Activated CD4-positive, alpha-beta memory T cell treated with anti-CD3 and anti-CD28 coated beads for 36 hours (primary cell): ENCODE measurements around the gene SMIM14. TPM values are rescaled to one million over a fixed set of nuclear protein-coding genes. Genes with fewer than 3 reads are reported as not detected.
"Not testable (repeated sequence)": the region's sequence is repeated elsewhere in the genome, so short reads cannot be mapped to it uniquely, and the experiment has no call there.

Source experiments
- CTCF ChIA-PET: fragments of 350-600 bp; sonication (Branson Sonifier 250); formaldehyde crosslinking; loops from one replicate; lab custom pipeline; 2021; ENCODE audit warnings: antibody characterized with exemption, inconsistent platforms; lab: Charles Lee
- POLR2A ChIA-PET: fragments of 350-600 bp; sonication (Branson Sonifier 250); formaldehyde crosslinking; loops from one replicate; lab custom pipeline; 2021; ENCODE audit warnings: antibody characterized with exemption; lab: Charles Lee
- DNase-seq: peaks from one replicate; pipeline ENCODE4 v3.0.0-alpha.2; 2020
- H3K27ac Mint-ChIP-seq: one replicate; pipeline ENCODE4 v1.8.0; 2021; ENCODE audit warnings: mixed read lengths
- H3K27me3 Mint-ChIP-seq: one replicate; pipeline ENCODE4 v1.8.0; 2021; ENCODE audit warnings: mixed read lengths
- H3K36me3 Mint-ChIP-seq: one replicate; pipeline ENCODE4 v1.8.0; 2021; ENCODE audit warnings: mixed read lengths
- H3K4me1 Mint-ChIP-seq: one replicate; pipeline ENCODE4 v1.8.0; 2021; ENCODE audit warnings: low read depth, mixed read lengths
- H3K4me3 Mint-ChIP-seq: one replicate; pipeline ENCODE4 v1.8.0; 2021; ENCODE audit warnings: mild to moderate bottlenecking, mixed read lengths
- H3K9me3 Mint-ChIP-seq: one replicate; pipeline ENCODE4 v1.8.0; 2021; ENCODE audit warnings: mixed read lengths
- intact Hi-C: fragments of 100-400 bp; cut with micrococcal nuclease; formaldehyde crosslinking; loops from one replicate; pipeline ENCODE4 v1.15.1; 2023
- total RNA-seq, 2 experiments: library from RNA; stranded (reverse); gene quantifications; one replicate each; pipeline ENCODE4 v1.2.3, GENCODE V29; 2021

The SMIM14 gene
- total RNA-seq, 2 experiments from 2014 or later, result 4.9 to 5.6 TPM

DNA sequence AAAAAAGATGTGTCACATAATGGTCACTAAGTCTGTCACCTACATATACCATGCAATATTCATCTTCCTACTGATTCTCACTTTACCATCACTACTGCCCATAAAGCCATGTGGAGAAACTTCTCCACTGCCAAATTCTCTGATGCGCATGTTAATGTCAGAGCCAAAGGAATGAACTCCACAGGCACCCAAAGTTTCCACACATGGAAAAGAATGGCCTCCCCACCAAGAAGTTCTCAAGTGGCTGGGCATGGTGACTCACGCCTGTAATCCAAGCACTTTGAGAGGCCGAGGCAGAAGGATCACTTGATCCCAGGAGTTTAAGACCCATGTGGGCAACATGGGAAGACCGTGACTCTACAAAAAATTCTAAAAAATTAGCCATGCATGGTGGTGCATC lies 67.6 kb downstream of the SMIM14 start:
- no peak overlapping the region for H3K27ac Mint-ChIP-seq
- no peaks in the 10 kb centered on the region for H3K27me3 Mint-ChIP-seq
- intact Hi-C loops, result no loop called here
- DNase-seq, result no peak
- POLR2A ChIA-PET, result no interaction called here
- H3K4me1 Mint-ChIP-seq, result peaks cover 6% of the 10 kb centered on the region
- H3K4me3 Mint-ChIP-seq, result no peak overlapping the region
- CTCF ChIA-PET, result no interaction called here
- peaks cover 2% of the 10 kb centered on the region for H3K36me3 Mint-ChIP-seq
- peaks cover 2% of the 10 kb centered on the region for H3K9me3 Mint-ChIP-seq

DNA sequence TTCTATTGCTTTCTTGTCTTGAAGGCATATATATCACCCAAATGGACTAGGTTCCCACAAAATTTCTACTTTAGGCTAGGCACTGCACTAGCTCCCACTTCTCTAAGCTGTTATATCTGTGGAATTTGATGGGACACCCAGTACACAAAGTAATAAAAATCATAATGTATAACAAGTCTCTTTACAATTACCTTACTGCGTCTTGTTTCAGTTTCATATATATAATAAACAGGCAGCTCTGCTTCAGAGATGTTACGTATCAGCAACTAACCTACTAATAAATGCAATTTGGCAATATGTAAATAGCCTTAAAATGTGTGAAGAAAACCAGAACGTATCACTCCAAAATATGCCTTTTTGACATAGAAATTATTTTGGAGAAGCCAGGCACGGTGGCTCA lies 69.5 kb downstream of the SMIM14 start:
- CTCF ChIA-PET, result no interaction called here
- Mint-ChIP-seq H3K27me3 (no peaks in the 10 kb centered on the region), H3K27ac (no peak overlapping the region), H3K4me1 (peaks cover 6% of the 10 kb centered on the region), H3K4me3 (no peak overlapping the region), H3K36me3 (peaks cover 7% of the 10 kb centered on the region), H3K9me3 (peaks cover 6% of the 10 kb centered on the region)
- DNase-seq, result no peak
- POLR2A ChIA-PET, result no interaction called here
- intact Hi-C loops, result no loop called here

DNA sequence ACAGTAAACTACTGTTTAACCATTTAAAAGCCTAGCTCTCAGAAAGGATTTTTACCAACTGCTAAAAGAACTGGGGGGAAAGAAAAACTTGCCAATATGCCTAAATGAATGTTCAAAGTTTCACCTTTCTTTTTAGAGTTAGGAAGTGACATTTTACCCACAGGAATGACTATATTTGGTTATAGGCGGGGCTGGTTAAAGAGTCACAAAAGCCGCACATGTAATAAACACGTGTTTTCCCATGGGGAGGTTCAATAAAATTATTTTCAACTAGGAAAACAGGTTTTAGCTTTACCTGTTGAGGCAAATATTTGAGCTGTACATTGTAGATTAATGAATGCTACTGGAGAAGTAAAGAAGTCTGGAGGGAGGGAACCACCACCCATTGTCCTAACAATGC lies 69.9 kb downstream of the SMIM14 start:
- Mint-ChIP-seq H3K27me3 (no peaks in the 10 kb centered on the region), H3K27ac (no peak overlapping the region), H3K36me3 (peaks cover 7% of the 10 kb centered on the region), H3K4me1 (peaks cover 6% of the 10 kb centered on the region), H3K9me3 (peaks cover 6% of the 10 kb centered on the region), H3K4me3 (no peak overlapping the region)
- intact Hi-C loops, result no loop called here
- POLR2A ChIA-PET, result no interaction called here
- DNase-seq, result no peak
- CTCF ChIA-PET, result no interaction called here

GRCh38 chr4:39565878-39566600 lies 72.6 kb downstream of the SMIM14 start:
- intact Hi-C loops, result no loop called here
- H3K4me1 Mint-ChIP-seq, result peaks cover 6% of the 10 kb centered on the region
- DNase-seq, result no peak
- H3K9me3 Mint-ChIP-seq, result peaks cover 6% of the 10 kb centered on the region
- H3K36me3 Mint-ChIP-seq, result peaks cover 7% of the 10 kb centered on the region
- CTCF ChIA-PET, result no interaction called here
- no peak overlapping the region for H3K4me3 Mint-ChIP-seq
- H3K27me3 Mint-ChIP-seq, result no peaks in the 10 kb centered on the region
- no peak overlapping the region for H3K27ac Mint-ChIP-seq
- POLR2A ChIA-PET, result no interaction called here

DNA sequence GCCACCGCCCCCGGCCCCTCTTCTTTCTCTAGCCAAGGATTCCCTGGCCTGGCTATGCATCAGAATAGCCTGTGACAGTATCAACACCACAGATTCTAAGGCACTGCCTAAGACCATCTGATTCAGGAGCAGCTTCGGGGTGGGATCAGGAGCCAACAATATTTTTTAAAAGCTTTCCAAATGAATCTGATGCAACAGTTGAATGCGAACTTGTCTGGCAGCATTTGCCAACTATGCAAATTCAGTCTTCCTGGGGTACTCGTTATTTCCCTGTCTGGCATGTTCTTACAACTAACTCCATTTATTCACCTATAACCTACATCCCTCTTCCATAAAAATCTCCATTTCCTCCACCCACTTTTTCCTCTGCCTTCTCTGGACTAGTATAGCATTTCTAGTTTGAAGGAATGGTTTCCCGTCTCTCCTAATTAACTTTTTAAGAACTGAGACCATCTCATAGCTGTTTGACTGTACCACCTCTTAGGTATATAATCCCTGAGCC lies 75.3 kb downstream of the SMIM14 start:
- no peaks in the 10 kb centered on the region for H3K27me3 Mint-ChIP-seq
- DNase-seq, result no peak

GRCh38 chr4:39562792-39563191 lies 75.9 kb downstream of the SMIM14 start:
- peaks cover 6% of the 10 kb centered on the region for H3K9me3 Mint-ChIP-seq
- H3K4me3 Mint-ChIP-seq, result no peak overlapping the region
- intact Hi-C loops, result no loop called here
- H3K27me3 Mint-ChIP-seq, result no peaks in the 10 kb centered on the region
- DNase-seq, result no peak
- CTCF ChIA-PET, result no interaction called here
- H3K4me1 Mint-ChIP-seq, result no peaks in the 10 kb centered on the region
- no peak overlapping the region for H3K27ac Mint-ChIP-seq
- H3K36me3 Mint-ChIP-seq, result peaks cover 7% of the 10 kb centered on the region
- POLR2A ChIA-PET, result no interaction called here

More for the DNA sequence above, 75.3 kb downstream of the SMIM14 start:
- ChIA-PET POLR2A (no interaction called here), CTCF (no interaction called here)
- H3K4me3 Mint-ChIP-seq, result no peak overlapping the region
- peaks cover 2% of the 10 kb centered on the region for H3K4me1 Mint-ChIP-seq
- H3K36me3 Mint-ChIP-seq, result peaks cover 7% of the 10 kb centered on the region
- intact Hi-C loops, result no loop called here
- peaks cover 6% of the 10 kb centered on the region for H3K9me3 Mint-ChIP-seq
- no peak overlapping the region for H3K27ac Mint-ChIP-seq

DNA sequence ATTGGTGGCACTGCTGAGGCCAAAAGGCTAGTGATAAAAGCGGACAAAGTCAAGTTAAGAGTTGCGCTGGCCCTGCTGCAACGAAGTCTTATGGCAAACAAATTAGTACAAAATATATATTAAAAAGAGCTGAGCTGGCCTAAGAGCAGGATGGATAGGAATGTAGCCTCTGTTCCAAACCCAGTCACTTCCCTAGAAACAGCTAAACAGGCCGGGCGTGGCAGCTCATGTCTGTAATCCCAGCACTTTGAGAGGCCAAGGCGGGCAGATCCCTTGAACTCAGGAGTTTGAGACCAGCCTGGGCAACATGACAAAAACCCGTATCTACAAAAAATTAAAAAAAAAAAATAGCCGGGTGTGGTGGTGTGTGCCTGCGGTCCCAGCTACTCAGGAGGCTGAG lies 79.0 kb downstream of the SMIM14 start:
- Mint-ChIP-seq H3K36me3 (peaks cover 2% of the 10 kb centered on the region), H3K4me1 (no peaks in the 10 kb centered on the region), H3K27ac (no peak overlapping the region), H3K27me3 (no peaks in the 10 kb centered on the region), H3K4me3 (no peak overlapping the region), H3K9me3 (no peaks in the 10 kb centered on the region)
- ChIA-PET POLR2A (interaction anchor here (0.5 to 0.6 kb wide), 2 partner anchors 102 to 215 kb away, joined by 3 read pairs; no protein-coding TSS in a partner anchor), CTCF (no interaction called here)
- intact Hi-C loops, result no loop called here
- DNase-seq, result no peak

DNA sequence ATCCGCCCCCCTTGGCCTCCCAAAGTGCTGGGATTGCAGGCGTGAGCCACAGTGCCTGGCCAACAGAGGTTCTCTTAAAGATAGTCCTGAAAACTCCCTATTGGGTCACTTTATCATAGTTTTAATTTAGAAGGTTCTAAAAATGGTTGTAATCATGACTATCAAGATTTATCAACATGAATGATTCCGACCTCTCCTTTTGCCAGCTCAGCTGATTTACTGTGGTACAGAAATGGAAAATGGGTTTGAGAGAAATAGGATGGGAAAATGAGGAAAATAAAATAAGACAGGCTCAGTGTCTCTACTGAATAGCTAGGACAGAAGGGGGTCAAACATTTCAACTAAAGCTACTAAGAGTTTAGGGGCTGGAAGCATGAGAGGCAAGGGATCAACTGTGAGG lies 83.2 kb downstream of the SMIM14 start:
- Mint-ChIP-seq H3K9me3 (no peaks in the 10 kb centered on the region), H3K27ac (no peak overlapping the region), H3K4me1 (no peaks in the 10 kb centered on the region), H3K4me3 (no peak overlapping the region), H3K36me3 (peaks cover 2% of the 10 kb centered on the region), H3K27me3 (no peaks in the 10 kb centered on the region)
- ChIA-PET POLR2A (no interaction called here), CTCF (no interaction called here)
- DNase-seq, result no peak
- intact Hi-C loops, result no loop called here

GRCh38 chr4:39548425-39549067 lies 90.1 kb downstream of the SMIM14 start:
- Mint-ChIP-seq H3K27me3 (no peaks in the 10 kb centered on the region), H3K4me1 (no peaks in the 10 kb centered on the region), H3K27ac (no peak overlapping the region), H3K36me3 (no peaks in the 10 kb centered on the region), H3K9me3 (no peaks in the 10 kb centered on the region), H3K4me3 (no peak overlapping the region)
- CTCF ChIA-PET, result no interaction called here
- POLR2A ChIA-PET, result no interaction called here
- DNase-seq, result no peak
- intact Hi-C loops, result no loop called here

DNA sequence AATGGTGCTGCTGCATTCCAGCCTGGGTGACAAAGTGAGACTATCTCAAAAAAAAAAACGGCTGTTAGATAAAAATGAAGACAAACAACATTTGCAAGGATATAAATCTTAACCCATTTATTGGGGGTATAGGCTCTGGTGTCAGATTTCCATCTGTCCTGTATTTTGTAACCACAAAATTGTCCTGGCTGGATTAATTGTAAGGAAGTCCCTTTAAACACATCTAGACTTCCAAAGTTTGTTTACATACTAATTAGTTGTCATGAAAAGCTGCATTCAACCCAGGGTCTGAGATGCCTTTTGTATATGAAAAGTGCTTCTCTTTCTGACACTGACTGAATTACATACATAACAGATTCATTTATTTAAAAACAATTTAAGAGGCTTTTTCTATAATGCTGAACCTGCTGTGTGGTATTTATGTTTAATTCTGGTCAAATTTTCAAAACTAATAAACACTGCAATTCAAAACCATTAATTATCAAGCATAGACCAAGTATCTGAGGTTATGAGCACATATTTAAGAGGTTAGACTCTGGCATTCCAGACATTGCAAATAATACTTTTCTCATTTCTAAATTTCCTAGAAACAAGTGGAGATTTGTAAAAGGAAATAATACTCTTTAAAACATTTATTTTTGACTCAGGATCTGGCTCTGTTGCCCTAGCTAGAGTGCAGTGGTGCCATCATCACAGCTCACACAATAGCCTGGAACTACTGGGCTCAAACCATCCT lies 93.9 kb downstream of the SMIM14 start:
- Mint-ChIP-seq H3K9me3 (no peaks in the 10 kb centered on the region), H3K27ac (no peak overlapping the region), H3K4me3 (no peak overlapping the region), H3K4me1 (no peaks in the 10 kb centered on the region), H3K36me3 (no peaks in the 10 kb centered on the region), H3K27me3 (no peaks in the 10 kb centered on the region)
- no peak for DNase-seq
- ChIA-PET CTCF (no interaction called here), POLR2A (no interaction called here)
- intact Hi-C loops, result no loop called here

DNA sequence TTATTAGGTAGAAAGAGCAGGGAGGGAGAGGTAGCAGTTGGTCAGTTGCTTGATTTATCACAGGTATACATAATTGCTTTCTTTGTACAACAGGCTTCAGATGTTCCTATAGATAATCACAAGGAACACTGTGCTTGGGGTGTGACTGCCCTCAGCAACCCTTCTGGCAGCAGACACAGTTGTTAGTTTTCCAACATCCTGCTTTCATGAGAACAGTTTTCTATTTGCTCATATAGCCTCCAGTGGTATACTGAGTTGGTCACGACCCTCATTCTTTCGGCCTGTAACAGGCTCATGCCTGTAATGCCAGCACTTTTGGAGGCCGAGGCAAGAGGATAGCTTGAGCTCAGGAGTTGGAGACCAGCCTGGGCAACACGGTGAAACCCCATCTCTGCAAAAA lies 94.6 kb downstream of the SMIM14 start:
- H3K4me3 Mint-ChIP-seq, CTCF ChIA-PET, H3K27ac Mint-ChIP-seq, DNase-seq, H3K27me3 Mint-ChIP-seq, H3K36me3 Mint-ChIP-seq, POLR2A ChIA-PET, H3K4me1 Mint-ChIP-seq, intact Hi-C loops, H3K9me3 Mint-ChIP-seq: not testable (repeated sequence)

GRCh38 chr4:39543034-39543433 lies 95.6 kb downstream of the SMIM14 start:
- ChIA-PET CTCF (no interaction called here), POLR2A (no interaction called here)
- Mint-ChIP-seq H3K9me3 (no peaks in the 10 kb centered on the region), H3K36me3 (no peaks in the 10 kb centered on the region), H3K4me3 (no peak overlapping the region), H3K27ac (no peak overlapping the region), H3K27me3 (no peaks in the 10 kb centered on the region), H3K4me1 (no peaks in the 10 kb centered on the region)
- intact Hi-C loops, result no loop called here
- no peak for DNase-seq
